ACC112 (cell line): ENCODE results near the gene DENND1C.
"Not testable (repeated sequence)": the region's sequence is repeated elsewhere in the genome, so short reads cannot be mapped to it uniquely, and the experiment has no call there.

ENCODE experiments used
- H2AFZ ChIP-seq: fragments of 200-600 bp; sonication (generic); one replicate; pipeline ENCODE4 v1.6.0; 2017; ENCODE audit warnings: antibody characterized with exemption, low read length; ENCODE audit not compliant: unreplicated experiment
- H3K27ac ChIP-seq: fragments of 200-600 bp; sonication (generic); 2 replicates; pipeline ENCODE4 v1.5.1; 2014; ENCODE audit warnings: low read depth, mild to moderate bottlenecking, antibody characterized with exemption, low read length, moderate library complexity
- H3K27me3 ChIP-seq: fragments of 200-600 bp; sonication (generic); 2 replicates; pipeline ENCODE4 v1.6.1; 2014; ENCODE audit warnings: mild to moderate bottlenecking, antibody characterized with exemption, low read length, moderate library complexity, mixed read lengths; ENCODE audit not compliant: insufficient read depth
- H3K36me3 ChIP-seq: fragments of 200-600 bp; sonication (generic); 2 replicates; pipeline ENCODE4 v1.6.1; 2016; ENCODE audit warnings: mild to moderate bottlenecking, antibody characterized with exemption, low read length, moderate library complexity, mixed read lengths; ENCODE audit not compliant: insufficient read depth
- H3K4me1 ChIP-seq: fragments of 200-600 bp; sonication (generic); one replicate; pipeline ENCODE4 v1.6.1; 2016; ENCODE audit warnings: low read length, mixed read lengths; ENCODE audit not compliant: insufficient read depth, unreplicated experiment, control insufficient read depth
- H3K4me3 ChIP-seq: fragments of 200-600 bp; sonication (generic); 2 replicates; pipeline ENCODE4 v1.5.1; 2014; ENCODE audit warnings: mild to moderate bottlenecking, low read depth, low read length
- H3K79me2 ChIP-seq: fragments of 200-600 bp; sonication (generic); one replicate; pipeline ENCODE4 v1.6.0; 2016; ENCODE audit warnings: low read length; ENCODE audit not compliant: control insufficient read depth, unreplicated experiment, insufficient read depth

Gene DENND1C

GRCh38 chr19:6519289-6519688 lies 37.7 kb upstream of the DENND1C start:
- no peaks in the 10 kb centered on the region for H3K27me3 ChIP-seq
- no peak overlapping the region for H3K4me3 ChIP-seq
- H3K36me3 ChIP-seq, result no peaks in the 10 kb centered on the region
- H3K79me2 ChIP-seq, result no peaks in the 10 kb centered on the region
- H3K27ac ChIP-seq, result no peak overlapping the region
- H3K4me1 ChIP-seq, result peaks cover 13% of the 10 kb centered on the region
- no peak overlapping the region for H2AFZ ChIP-seq

- Histone ChIP-seq H3K27ac (no peak overlapping the region), H3K4me3 (no peak overlapping the region), H3K4me1 (peaks cover 13% of the 10 kb centered on the region), H3K79me2 (no peaks in the 10 kb centered on the region), H3K27me3 (no peaks in the 10 kb centered on the region), H2AFZ (no peak overlapping the region), H3K36me3 (no peaks in the 10 kb centered on the region)
These were observed 36.7 kb upstream of the DENND1C start for GRCh38 chr19:6518145-6518911.

DNA sequence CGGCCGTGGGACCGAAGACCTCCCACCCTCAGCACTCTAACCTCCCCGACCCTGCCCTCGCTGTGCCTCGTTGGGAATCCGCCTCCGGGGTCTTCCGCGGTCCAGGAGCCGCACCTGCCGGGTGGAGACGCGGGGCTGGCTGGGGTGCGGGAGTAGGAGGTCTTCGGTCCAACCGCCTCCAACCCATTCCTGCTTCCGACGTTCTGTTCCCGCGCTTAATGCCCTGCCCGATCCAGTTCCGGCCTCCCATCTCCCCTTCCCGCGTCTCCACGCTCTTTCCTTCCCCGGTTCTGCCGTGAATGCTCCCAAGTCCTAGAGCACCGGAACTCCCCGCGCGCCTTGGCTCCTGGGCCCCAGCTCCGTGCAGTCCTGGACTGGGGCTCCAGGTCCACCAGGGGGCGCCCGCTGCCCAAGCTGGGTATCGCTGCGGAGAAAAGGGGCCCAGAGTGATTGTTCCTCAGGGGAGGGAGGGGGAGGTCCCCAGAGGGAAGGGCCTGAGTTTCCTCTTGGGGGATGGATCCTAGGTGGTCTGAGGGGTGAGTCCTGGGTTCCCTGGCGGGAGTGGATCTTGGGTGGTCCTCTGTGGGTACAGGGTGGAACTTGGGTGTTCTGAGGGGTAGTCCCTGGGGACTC lies 35.2 kb upstream of the DENND1C start:
- Histone ChIP-seq H3K79me2 (no peaks in the 10 kb centered on the region), H3K27ac (no peak overlapping the region), H2AFZ (peak overlapping the region; percentile 57), H3K4me3 (peak overlapping the region; percentile 72), H3K4me1 (peaks cover 13% of the 10 kb centered on the region), H3K27me3 (no peaks in the 10 kb centered on the region), H3K36me3 (no peaks in the 10 kb centered on the region)

- Histone ChIP-seq H3K27me3 (no peaks in the 10 kb centered on the region), H3K79me2 (no peaks in the 10 kb centered on the region), H3K4me1 (peaks cover 13% of the 10 kb centered on the region), H2AFZ (peak overlapping the region; percentile 57), H3K27ac (no peak overlapping the region), H3K36me3 (no peaks in the 10 kb centered on the region), H3K4me3 (peak overlapping the region; percentile 72)
These were observed 34.6 kb upstream of the DENND1C start for GRCh38 chr19:6516018-6516658.

DNA sequence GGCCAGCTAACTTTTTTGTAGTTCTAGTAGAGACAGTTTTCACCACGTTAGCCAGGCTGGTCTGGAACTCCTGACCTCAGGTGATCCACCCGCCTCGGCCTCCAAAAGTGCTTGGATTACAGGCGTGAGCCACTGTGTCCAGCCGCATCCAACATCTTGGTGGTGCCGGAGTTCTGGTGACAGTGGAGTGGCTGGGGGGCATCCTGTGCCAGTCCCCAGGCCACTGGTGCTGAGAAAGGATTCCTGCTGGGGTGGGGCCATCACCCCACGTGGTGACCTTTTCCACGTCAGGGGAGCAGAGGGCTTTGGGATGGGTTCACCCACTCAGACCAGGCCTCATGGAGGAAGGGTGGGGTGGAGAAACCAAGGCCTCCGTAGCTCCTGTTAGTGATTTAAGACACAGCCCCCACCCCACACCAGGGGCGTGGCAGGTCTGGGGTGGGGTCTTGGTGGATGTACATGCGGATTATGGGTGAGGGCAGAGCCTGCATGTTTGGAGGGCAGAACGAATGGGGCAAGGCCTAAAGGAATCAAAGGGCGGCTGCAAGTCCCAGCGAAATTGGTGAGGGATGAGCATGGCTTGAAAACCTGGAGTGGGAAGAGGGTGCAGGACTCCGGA lies 33.4 kb upstream of the DENND1C start:
- H3K36me3 ChIP-seq, result no peaks in the 10 kb centered on the region
- H3K4me1 ChIP-seq, result peaks cover 13% of the 10 kb centered on the region
- H2AFZ ChIP-seq, result no peak overlapping the region
- no peaks in the 10 kb centered on the region for H3K27me3 ChIP-seq
- H3K4me3 ChIP-seq, result no peak overlapping the region
- no peaks in the 10 kb centered on the region for H3K79me2 ChIP-seq
- H3K27ac ChIP-seq, result no peak overlapping the region

GRCh38 chr19:6514089-6514488 lies 32.5 kb upstream of the DENND1C start:
- H3K4me1 ChIP-seq, result peaks cover 11% of the 10 kb centered on the region
- no peak overlapping the region for H2AFZ ChIP-seq

GRCh38 chr19:6510618-6511017 lies 29.0 kb upstream of the DENND1C start:
- no peaks in the 10 kb centered on the region for H3K27me3 ChIP-seq
- H3K4me1 ChIP-seq, result no peaks in the 10 kb centered on the region
- no peak overlapping the region for H2AFZ ChIP-seq
- no peak overlapping the region for H3K4me3 ChIP-seq
- no peak overlapping the region for H3K27ac ChIP-seq
- no peaks in the 10 kb centered on the region for H3K36me3 ChIP-seq
- no peaks in the 10 kb centered on the region for H3K79me2 ChIP-seq

More at GRCh38 chr19:6514089-6514488, 32.5 kb upstream of the DENND1C start:
- Histone ChIP-seq H3K4me3 (no peak overlapping the region), H3K79me2 (no peaks in the 10 kb centered on the region), H3K27me3 (no peaks in the 10 kb centered on the region), H3K27ac (no peak overlapping the region), H3K36me3 (no peaks in the 10 kb centered on the region)

DNA sequence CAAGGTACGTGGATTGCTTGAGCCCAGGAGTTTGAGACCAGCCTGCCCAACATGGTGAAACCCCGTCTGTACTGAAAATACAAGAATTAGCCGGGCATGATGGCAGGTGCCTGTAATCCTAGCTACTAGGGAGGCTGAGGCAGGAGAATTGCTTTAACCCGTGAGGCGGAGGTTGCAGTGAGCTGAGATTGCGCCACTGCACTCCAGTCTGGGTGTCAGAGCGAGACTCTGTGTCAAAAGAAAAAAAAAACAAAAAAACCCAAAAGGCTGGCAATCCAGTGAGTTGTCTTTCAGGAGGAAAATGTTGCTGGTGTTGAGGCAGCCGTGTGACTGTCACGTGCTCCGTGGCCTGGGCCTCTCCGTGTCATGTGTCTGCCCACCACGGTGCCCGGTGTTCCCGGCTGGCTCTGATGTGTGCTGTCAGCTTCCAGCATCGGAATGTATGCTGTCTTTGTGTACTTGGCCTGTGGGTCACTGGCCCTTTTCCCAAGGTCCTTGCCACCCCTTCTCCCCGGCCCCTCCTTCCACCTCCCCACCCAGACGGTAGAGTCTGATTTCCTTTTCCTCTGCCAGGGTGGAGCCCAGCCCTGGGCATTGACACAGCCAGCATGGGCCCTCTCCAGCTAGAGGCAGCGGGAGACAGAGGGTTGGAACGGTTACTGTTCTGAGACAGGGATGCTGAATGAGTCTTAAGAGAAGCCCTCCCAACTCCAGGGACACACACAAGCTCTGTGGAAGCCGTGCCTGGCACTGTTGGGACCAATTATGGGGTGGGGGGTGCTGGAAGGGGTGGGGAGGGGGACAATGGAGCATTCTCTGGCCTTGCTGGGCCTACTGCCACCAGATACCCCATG lies 27.8 kb upstream of the DENND1C start:
- Histone ChIP-seq H3K79me2 (no peaks in the 10 kb centered on the region), H3K4me3 (no peak overlapping the region), H2AFZ (no peak overlapping the region), H3K36me3 (no peaks in the 10 kb centered on the region), H3K27ac (no peak overlapping the region), H3K27me3 (no peaks in the 10 kb centered on the region), H3K4me1 (no peaks in the 10 kb centered on the region)

DNA sequence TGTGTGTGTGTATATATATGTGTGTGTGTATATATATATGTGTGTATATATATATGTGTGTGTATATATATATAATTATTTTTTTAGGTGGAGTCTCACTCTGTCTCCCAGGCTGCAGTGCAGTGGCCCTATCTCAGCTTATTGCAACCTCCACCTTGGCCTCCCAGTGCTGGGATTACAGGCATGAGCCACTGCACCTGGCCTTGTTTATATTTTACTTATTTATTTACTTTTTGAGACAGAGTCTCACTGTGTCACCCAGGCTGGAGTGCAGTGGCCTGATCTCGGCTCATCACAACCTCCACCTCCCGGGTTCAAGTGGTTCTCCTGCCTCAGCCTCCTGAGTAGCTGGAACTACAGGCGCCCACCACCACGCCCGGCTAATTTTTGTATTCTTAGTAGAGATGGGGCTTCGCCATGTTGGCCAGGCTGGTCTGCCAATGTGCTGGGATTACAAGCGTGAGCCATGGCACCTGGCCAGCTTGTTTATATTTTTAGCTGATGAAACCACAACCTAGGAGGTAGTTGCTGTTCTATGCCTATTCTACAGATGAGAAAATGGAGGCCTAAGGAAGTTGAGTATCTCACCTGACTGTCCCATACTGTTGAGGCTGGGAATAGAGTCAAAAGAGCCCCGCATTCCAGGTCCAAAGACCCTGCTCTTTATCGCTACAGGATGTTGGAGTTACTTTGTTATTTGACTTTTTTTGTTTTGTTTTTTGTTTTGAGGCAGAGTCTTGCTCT lies 26.6 kb upstream of the DENND1C start:
- H3K4me1 ChIP-seq, H3K36me3 ChIP-seq, H3K79me2 ChIP-seq, H2AFZ ChIP-seq, H3K27ac ChIP-seq, H3K4me3 ChIP-seq, H3K27me3 ChIP-seq: not testable (repeated sequence)
